OCI-LY7 (cell line): ENCODE results near the gene CCDC187. TPM values are rescaled to one million over a fixed set of nuclear protein-coding genes. Genes with fewer than 3 reads are reported as not detected.

ENCODE experiments used
- BruUV-seq: library from RNA; stranded (reverse); fragments of 400-500 nt; replicated peaks from 2 replicates; lab custom pipeline; 2021; lab: Mats Ljungman, UMichigan
- CTCF ChIA-PET: fragments of 300-600 bp; sonication (Branson Sonifier 250); formaldehyde crosslinking; loops from one replicate; lab custom pipeline; 2022; ENCODE audit warnings: antibody characterized with exemption; ENCODE audit not compliant: unreplicated experiment; lab: Charles Lee
- POLR2A ChIA-PET: fragments of 300-600 bp; sonication (Branson Sonifier 250); formaldehyde crosslinking; loops from one replicate; lab custom pipeline; 2022; ENCODE audit warnings: antibody characterized with exemption; lab: Charles Lee
- DNase-seq: peaks from one replicate; pipeline ENCODE4 v3.0.0-alpha.2; 2015; ENCODE audit warnings: low spot score
- H2AFZ ChIP-seq: fragments of 200-600 bp; sonication (generic), shearing (Covaris generic); 2 replicates; pipeline ENCODE4 v1.6.1; 2014; ENCODE audit warnings: mild to moderate bottlenecking, antibody characterized with exemption, low read length, moderate library complexity
- H3K27ac ChIP-seq: fragments of 200-600 bp; sonication (generic); 2 replicates; pipeline ENCODE4 v1.5.1; 2014; ENCODE audit warnings: mixed run types, low read depth, mild to moderate bottlenecking, moderate library complexity, low read length, inconsistent platforms; ENCODE audit not compliant: poor library complexity, severe bottlenecking
- H3K36me3 ChIP-seq: fragments of 200-600 bp; sonication (generic); 2 replicates; pipeline ENCODE4 v1.6.1; 2014; ENCODE audit warnings: mild to moderate bottlenecking, antibody characterized with exemption, low read length, moderate library complexity, mixed read lengths; ENCODE audit not compliant: insufficient read depth
- H3K4me1 ChIP-seq: fragments of 200-600 bp; sonication (generic); 2 replicates; pipeline ENCODE4 v1.5.1; 2014; ENCODE audit warnings: mild to moderate bottlenecking, low read length; ENCODE audit not compliant: insufficient read depth, poor library complexity, severe bottlenecking
- H3K4me2 ChIP-seq: fragments of 200-600 bp; sonication (generic); 2 replicates; pipeline ENCODE4 v1.6.1; 2014; ENCODE audit warnings: mild to moderate bottlenecking, low read length
- H3K4me3 ChIP-seq: fragments of 200-600 bp; sonication (generic); 2 replicates; pipeline ENCODE4 v1.5.1; 2014; ENCODE audit warnings: mild to moderate bottlenecking, low read depth, low read length; ENCODE audit not compliant: poor library complexity, severe bottlenecking
- H3K79me2 ChIP-seq: fragments of 200-600 bp; sonication (generic); 2 replicates; pipeline ENCODE4 v1.6.1; 2016; ENCODE audit warnings: low read depth, mild to moderate bottlenecking, low read length, moderate library complexity, mixed read lengths; ENCODE audit not compliant: insufficient read depth
- H3K9me2 ChIP-seq: fragments of 200-600 bp; sonication (generic); 2 replicates; pipeline ENCODE4 v1.6.1; 2016; ENCODE audit warnings: mild to moderate bottlenecking, low read length, mixed read lengths; ENCODE audit not compliant: insufficient read depth
- H3K9me3 ChIP-seq: fragments of 200-600 bp; sonication (generic); 2 replicates; pipeline ENCODE4 v1.6.1; 2014; ENCODE audit warnings: mild to moderate bottlenecking, mixed run types, low read length, mixed read lengths
- H4K20me1 ChIP-seq: fragments of 200-600 bp; sonication (generic); 2 replicates; pipeline ENCODE4 v1.6.1; 2014; ENCODE audit warnings: mild to moderate bottlenecking, antibody characterized with exemption, low read length, moderate library complexity, mixed read lengths; ENCODE audit not compliant: insufficient read depth
- EZH2phosphoT487 ChIP-seq: fragments of 200-600 bp; sonication (generic); IDR thresholded peaks from 2 replicates; pipeline ENCODE4 v1.6.1; 2018; ENCODE audit warnings: low read depth, borderline replicate concordance, mild to moderate bottlenecking, mixed run types, antibody characterized with exemption, low read length, moderate library complexity, mixed read lengths
- intact Hi-C: fragments of 100-400 bp; cut with micrococcal nuclease; formaldehyde crosslinking; loops from one replicate; pipeline ENCODE4 v1.10.0; 2022; ENCODE audit not compliant: unreplicated experiment
- total RNA-seq, 2 experiments: library from RNA; depleted of rRNA in 1 of 2; stranded (reverse); fragments of >200 nt in 1 of 2; shearing (Covaris generic) in 1 of 2; gene quantifications; 2 replicates each; pipeline ENCODE4 v1.2.3, GENCODE V29; 2014 to 2022
- TF ChIP-seq, protein P1 (sequence below): fragments of 200-600 bp; sonication (generic); conservative IDR thresholded peaks from 2 replicates; pipeline ENCODE4 v1.5.1; 2014; ENCODE audit warnings: mild to moderate bottlenecking, antibody characterized with exemption, low read length, moderate library complexity, mixed read lengths

Gene CCDC187
- total RNA-seq, 2 experiments from 2014 or later, result not detected

DNA sequence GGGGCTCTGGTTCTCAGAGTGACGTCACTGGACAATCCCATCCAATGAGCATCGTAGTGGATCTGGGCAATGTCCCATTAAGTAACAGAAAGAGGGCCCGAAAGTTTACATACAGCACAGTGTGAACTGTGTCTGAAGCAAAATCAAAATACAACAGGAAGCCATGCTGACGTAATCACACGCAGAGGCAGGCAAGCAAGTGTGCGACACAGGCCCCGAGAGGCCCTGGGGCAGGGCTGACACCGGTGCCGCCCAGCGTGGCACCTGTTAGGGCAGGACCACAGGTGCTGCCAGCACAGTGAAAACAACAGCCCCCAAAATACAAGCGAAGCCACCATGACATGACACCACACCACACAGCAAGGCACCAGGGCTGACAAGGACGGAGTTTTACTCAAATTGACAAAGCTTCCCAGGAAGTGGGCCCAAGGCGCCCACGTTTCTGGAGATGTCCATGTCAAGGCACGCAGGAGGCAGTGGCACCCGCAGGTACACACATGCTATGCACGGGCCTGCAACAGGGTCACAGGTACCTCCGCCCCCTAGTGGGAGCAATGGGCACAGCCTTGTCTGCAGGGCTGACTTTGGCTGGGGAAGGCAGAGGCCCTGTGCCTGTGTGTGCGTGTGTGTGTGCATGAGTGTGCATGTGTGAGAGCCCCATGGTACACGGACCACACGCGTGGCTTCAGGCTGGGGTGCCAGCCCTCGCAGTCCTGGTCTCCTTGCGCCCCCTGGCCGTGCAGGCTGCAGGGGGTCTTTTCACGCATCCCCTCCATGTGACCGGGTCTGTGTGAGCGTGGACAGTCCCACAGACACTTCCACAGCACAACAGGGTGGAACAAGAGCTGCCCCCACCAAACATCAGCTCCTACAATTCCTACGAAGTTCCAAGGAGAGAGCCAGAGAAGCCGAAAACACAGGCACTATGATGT lies 77.9 kb downstream of the CCDC187 start:
- Histone ChIP-seq H3K27ac (peak overlapping the region; percentile 97), H3K4me1 (peaks cover 60% of the 10 kb centered on the region), H3K79me2 (peaks cover 47% of the 10 kb centered on the region; the same call in 1 of the 2 replicates), H3K4me3 (peak overlapping the region; percentile 56), H3K9me2 (no peaks in the 10 kb centered on the region), H3K9me3 (no peaks in the 10 kb centered on the region), H4K20me1 (no peaks in the 10 kb centered on the region), H3K36me3 (peaks cover 75% of the 10 kb centered on the region), H3K4me2 (peak overlapping the region; percentile 81), H2AFZ (peak overlapping the region; percentile 41; the same call in 1 of the 2 replicates)
- ChIA-PET POLR2A (interaction anchor here (0.6 to 1.5 kb wide), 2 partner anchors 20 to 36 kb away, joined by 3 read pairs; no protein-coding TSS in a partner anchor), CTCF (interaction anchor here (1.1 to 1.2 kb wide), 2 partner anchors 14 kb away, joined by 4 read pairs; no protein-coding TSS in a partner anchor)
- intact Hi-C loops, result loop anchor here (1.0 to 2.0 kb wide), 3 partner anchors 17 to 56 kb away; no protein-coding TSS in a partner anchor
- TF ChIP-seq EZH2phosphoT487, result no peak
- TF ChIP-seq, protein P1, sequence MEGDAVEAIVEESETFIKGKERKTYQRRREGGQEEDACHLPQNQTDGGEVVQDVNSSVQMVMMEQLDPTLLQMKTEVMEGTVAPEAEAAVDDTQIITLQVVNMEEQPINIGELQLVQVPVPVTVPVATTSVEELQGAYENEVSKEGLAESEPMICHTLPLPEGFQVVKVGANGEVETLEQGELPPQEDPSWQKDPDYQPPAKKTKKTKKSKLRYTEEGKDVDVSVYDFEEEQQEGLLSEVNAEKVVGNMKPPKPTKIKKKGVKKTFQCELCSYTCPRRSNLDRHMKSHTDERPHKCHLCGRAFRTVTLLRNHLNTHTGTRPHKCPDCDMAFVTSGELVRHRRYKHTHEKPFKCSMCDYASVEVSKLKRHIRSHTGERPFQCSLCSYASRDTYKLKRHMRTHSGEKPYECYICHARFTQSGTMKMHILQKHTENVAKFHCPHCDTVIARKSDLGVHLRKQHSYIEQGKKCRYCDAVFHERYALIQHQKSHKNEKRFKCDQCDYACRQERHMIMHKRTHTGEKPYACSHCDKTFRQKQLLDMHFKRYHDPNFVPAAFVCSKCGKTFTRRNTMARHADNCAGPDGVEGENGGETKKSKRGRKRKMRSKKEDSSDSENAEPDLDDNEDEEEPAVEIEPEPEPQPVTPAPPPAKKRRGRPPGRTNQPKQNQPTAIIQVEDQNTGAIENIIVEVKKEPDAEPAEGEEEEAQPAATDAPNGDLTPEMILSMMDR, result peak; percentile 93
- BruUV-seq, result no TSS peak
- peak; percentile 90 for DNase-seq

DNA sequence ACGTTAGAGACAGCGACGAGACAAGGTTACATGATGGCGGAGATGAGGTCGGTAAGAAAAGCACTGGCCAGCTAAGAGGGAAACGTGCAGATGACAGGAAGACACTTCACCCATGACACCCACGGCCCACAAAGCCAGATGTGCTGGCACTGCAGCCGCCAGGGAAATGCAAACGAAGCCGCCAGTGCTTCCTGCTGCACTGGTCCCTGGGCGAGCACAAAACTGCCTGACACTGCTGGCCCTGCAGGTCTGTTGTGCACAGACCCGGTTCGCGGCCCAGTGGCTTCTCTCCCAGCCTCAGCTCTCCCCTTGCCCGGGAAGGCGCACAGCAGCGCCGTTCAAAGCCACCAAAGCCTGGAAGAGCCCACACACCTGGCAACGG lies 78.5 kb downstream of the CCDC187 start:
- POLR2A ChIA-PET, result interaction anchor here (1.1 kb wide), 1 partner anchor 17 kb away, joined by 4 read pairs; no protein-coding TSS in a partner anchor
- H3K4me3 ChIP-seq, result peak overlapping the region; percentile 56
- H3K9me2 ChIP-seq, result no peaks in the 10 kb centered on the region
- peak overlapping the region; percentile 97 for H3K27ac ChIP-seq
- no peaks in the 10 kb centered on the region for H3K9me3 ChIP-seq
- CTCF ChIA-PET, result interaction anchor here (1.1 to 1.2 kb wide), 2 partner anchors 14 to 42 kb away, joined by 4 read pairs; no protein-coding TSS in a partner anchor
- no peaks in the 10 kb centered on the region for H4K20me1 ChIP-seq
- H2AFZ ChIP-seq, result peak overlapping the region; percentile 41; the same call in 1 of the 2 replicates
- peak; percentile 94 for DNase-seq
- intact Hi-C loops, result loop anchor here (1.0 to 2.0 kb wide), 2 partner anchors 18 to 41 kb away; no protein-coding TSS in a partner anchor
- H3K79me2 ChIP-seq, result peaks cover 47% of the 10 kb centered on the region; the same call in 1 of the 2 replicates
- peak overlapping the region; percentile 81 for H3K4me2 ChIP-seq
- no TSS peak for BruUV-seq
- peaks cover 75% of the 10 kb centered on the region for H3K36me3 ChIP-seq
- TF ChIP-seq, protein P1, result no peak
- H3K4me1 ChIP-seq, result peaks cover 65% of the 10 kb centered on the region
